Neural progenitor cell (in vitro differentiated cells): ENCODE results near the gene ATF6B. TPM values are rescaled to one million over a fixed set of nuclear protein-coding genes. Genes with fewer than 3 reads are reported as not detected.

Experiments used
- DNase-seq: peaks from one replicate; pipeline ENCODE4 v3.0.0-alpha.2; 2016; ENCODE audit warnings: low spot score
- H2AFZ ChIP-seq: fragments of 200-600 bp; sonication (generic); replicated peaks from 2 replicates; pipeline ENCODE4 v1.6.1; 2016; ENCODE audit warnings: antibody characterized with exemption
- H3F3A ChIP-seq: fragments of 200-600 bp; sonication (generic); 2 replicates; pipeline ENCODE4 v1.6.1; 2016; ENCODE audit warnings: antibody characterized with exemption, low read depth
- H3K27ac ChIP-seq: fragments of 200-600 bp; sonication (generic); 2 replicates; pipeline ENCODE4 v1.5.1; 2016; ENCODE audit warnings: mild to moderate bottlenecking
- H3K27me3 ChIP-seq: fragments of 200-600 bp; sonication (generic); 2 replicates; pipeline ENCODE4 v1.6.1; 2016; ENCODE audit warnings: mild to moderate bottlenecking, moderate library complexity
- H3K36me3 ChIP-seq: fragments of 200-600 bp; sonication (generic); 2 replicates; pipeline ENCODE4 v1.5.1; 2016
- H3K4me1 ChIP-seq: fragments of 200-600 bp; sonication (generic); 2 replicates; pipeline ENCODE4 v1.6.1; 2016; ENCODE audit warnings: mixed run types
- H3K4me2 ChIP-seq: fragments of 200-600 bp; sonication (generic); 2 replicates; pipeline ENCODE4 v1.6.1; 2016
- H3K4me3 ChIP-seq: fragments of 200-600 bp; sonication (generic); 2 replicates; pipeline ENCODE4 v1.5.1; 2016
- H3K79me2 ChIP-seq: fragments of 200-600 bp; sonication (generic); 2 replicates; pipeline ENCODE4 v1.6.1; 2016; ENCODE audit warnings: low read depth
- H3K9ac ChIP-seq: fragments of 200-600 bp; sonication (generic); 2 replicates; pipeline ENCODE4 v1.6.1; 2016
- H3K9me3 ChIP-seq: fragments of 200-600 bp; sonication (generic); 2 replicates; pipeline ENCODE4 v1.5.1; 2016; ENCODE audit warnings: low read depth
- H4K20me1 ChIP-seq: fragments of 200-600 bp; sonication (generic); 2 replicates; pipeline ENCODE4 v1.6.1; 2016; ENCODE audit warnings: low read depth
- H3K27ac Mint-ChIP-seq: 3 replicates; pipeline ENCODE4 v1.8.0; 2021; ENCODE audit warnings: mixed read lengths
- H3K27me3 Mint-ChIP-seq: 2 replicates; pipeline ENCODE4 v1.8.0; 2022; ENCODE audit warnings: low read depth, mild to moderate bottlenecking, inconsistent platforms, moderate library complexity, mixed read lengths; ENCODE audit not compliant: insufficient read depth
- H3K36me3 Mint-ChIP-seq: 3 replicates; pipeline ENCODE4 v1.8.0; 2021; ENCODE audit warnings: mixed read lengths
- H3K4me1 Mint-ChIP-seq: 3 replicates; pipeline ENCODE4 v1.8.0; 2021; ENCODE audit warnings: mixed read lengths
- H3K4me3 Mint-ChIP-seq: 3 replicates; pipeline ENCODE4 v1.8.0; 2021; ENCODE audit warnings: mild to moderate bottlenecking, moderate library complexity, mixed read lengths
- H3K9me3 Mint-ChIP-seq: 3 replicates; pipeline ENCODE4 v1.8.0; 2020; ENCODE audit warnings: mixed read lengths
- EZH2 ChIP-seq: fragments of 200-600 bp; sonication (generic); IDR thresholded peaks from 2 replicates; pipeline ENCODE4 v1.6.1; 2017; ENCODE audit warnings: antibody characterized with exemption, mild to moderate bottlenecking, moderate library complexity
- EZH2phosphoT487 ChIP-seq: fragments of 200-600 bp; sonication (generic); IDR thresholded peaks from 2 replicates; pipeline ENCODE4 v1.6.1; 2017; ENCODE audit warnings: antibody characterized with exemption
- total RNA-seq: library from RNA; depleted of rRNA; stranded (reverse); fragments of >200 nt; gene quantifications from 2 replicates; pipeline ENCODE4 v1.2.3, GENCODE V29; 2015; ENCODE audit warnings: low replicate concordance
- TF ChIP-seq, protein P1 (sequence below): fragments of 200-600 bp; sonication (generic); IDR thresholded peaks from 2 replicates; pipeline ENCODE4 v1.5.1; 2017; ENCODE audit warnings: antibody characterized with exemption, mild to moderate bottlenecking

ATF6B gene
- total RNA-seq, 1 donor from 2014 or later = 19.4 TPM

DNA sequence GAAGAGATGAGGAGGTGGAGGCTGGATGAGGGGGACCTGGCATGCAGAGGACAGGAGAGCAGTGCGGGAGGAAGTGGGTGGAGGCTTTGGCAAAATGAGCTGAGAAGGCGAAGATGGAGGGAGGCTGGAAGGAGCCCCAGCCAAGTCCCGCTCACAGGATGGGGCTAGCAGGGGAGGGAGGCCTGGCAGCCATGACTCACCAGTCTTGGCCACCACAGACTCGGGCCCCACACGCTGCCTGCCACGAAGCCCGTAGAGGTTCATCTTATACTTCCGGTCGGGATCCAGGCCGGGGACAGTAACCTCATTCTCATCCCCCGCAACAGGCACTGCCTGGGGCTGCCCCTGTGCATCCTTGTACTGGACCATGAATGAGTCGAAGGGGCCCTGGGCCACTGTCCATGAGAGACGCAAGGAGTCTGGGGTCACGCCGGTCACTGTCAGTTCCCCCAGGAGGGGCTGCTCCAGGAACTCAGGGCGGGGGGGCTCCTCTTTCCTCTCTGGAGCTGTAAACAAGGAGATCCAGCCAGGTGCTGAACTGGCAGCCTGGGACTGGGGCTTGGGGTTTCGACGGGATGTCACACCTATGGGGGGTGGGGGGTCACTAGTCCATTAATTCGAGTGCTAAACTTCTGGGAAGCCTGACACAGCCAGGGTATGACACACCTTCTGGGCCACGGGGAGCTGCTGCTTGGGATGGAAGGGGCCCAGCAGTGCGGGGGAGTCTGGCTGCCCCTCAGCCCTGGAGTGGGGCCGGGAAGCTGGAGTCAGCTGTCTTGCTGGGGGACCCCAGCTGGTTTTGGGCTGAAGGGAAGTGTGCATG lies 46.7 kb downstream of the ATF6B start:
- Histone ChIP-seq H4K20me1 (no peaks in the 10 kb centered on the region), H2AFZ (no peak overlapping the region), H3K4me2 (no peak overlapping the region), H3F3A (no peaks in the 10 kb centered on the region), H3K79me2 (no peaks in the 10 kb centered on the region), H3K4me3 (no peak overlapping the region), H3K4me1 (no peaks in the 10 kb centered on the region), H3K9ac (no peak overlapping the region), H3K9me3 (no peaks in the 10 kb centered on the region), H3K27me3 (peaks cover 3% of the 10 kb centered on the region), H3K36me3 (no peaks in the 10 kb centered on the region), H3K27ac (no peak overlapping the region)
- Mint-ChIP-seq H3K27me3 (peaks cover 8% of the 10 kb centered on the region), H3K9me3 (no peaks in the 10 kb centered on the region), H3K27ac (peak overlapping the region; percentile 89), H3K4me1 (peaks cover 6% of the 10 kb centered on the region), H3K36me3 (no peaks in the 10 kb centered on the region), H3K4me3 (no peak overlapping the region)
- no peak for DNase-seq
- TF ChIP-seq, protein P1, sequence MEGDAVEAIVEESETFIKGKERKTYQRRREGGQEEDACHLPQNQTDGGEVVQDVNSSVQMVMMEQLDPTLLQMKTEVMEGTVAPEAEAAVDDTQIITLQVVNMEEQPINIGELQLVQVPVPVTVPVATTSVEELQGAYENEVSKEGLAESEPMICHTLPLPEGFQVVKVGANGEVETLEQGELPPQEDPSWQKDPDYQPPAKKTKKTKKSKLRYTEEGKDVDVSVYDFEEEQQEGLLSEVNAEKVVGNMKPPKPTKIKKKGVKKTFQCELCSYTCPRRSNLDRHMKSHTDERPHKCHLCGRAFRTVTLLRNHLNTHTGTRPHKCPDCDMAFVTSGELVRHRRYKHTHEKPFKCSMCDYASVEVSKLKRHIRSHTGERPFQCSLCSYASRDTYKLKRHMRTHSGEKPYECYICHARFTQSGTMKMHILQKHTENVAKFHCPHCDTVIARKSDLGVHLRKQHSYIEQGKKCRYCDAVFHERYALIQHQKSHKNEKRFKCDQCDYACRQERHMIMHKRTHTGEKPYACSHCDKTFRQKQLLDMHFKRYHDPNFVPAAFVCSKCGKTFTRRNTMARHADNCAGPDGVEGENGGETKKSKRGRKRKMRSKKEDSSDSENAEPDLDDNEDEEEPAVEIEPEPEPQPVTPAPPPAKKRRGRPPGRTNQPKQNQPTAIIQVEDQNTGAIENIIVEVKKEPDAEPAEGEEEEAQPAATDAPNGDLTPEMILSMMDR = no peak
- TF ChIP-seq EZH2 (no peak), EZH2phosphoT487 (no peak)

DNA sequence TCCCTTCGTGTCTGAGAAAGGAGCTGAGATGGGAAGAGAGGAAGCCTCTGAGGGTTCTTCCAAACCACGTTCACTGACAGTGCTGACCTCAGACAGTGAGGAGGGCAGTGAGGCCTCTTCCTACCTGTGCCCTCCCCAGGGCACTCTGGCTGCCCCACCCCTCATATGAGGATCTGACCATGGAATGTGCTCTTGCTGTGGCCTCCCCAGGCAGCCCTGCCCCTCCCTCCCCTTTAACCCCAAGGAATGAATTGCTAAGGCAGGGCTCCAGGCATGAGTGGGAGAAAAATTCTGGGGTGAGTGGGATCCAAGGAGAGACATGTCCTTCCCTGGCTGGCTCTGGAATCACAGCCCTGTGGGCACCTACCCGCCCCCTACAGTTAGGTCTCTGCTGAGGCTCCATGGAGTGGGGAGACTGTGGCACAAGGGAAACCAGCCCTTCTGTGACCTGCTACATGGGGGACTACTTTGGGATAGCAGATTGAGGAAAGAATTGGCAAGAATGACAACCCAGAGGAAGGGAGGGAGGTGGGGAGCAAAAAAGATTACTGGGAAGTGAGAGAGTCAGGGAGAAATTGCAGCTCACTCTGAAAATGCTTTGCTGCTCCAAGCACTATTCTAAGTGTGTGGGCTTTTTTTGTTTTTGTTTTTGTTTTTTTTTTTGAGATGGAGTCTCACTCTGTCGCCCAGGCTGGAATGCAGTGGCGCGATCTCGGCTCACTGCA lies 48.3 kb downstream of the ATF6B start:
- H3K4me1 Mint-ChIP-seq = peaks cover 21% of the 10 kb centered on the region
- Histone ChIP-seq H3F3A (no peaks in the 10 kb centered on the region), H3K4me1 (no peaks in the 10 kb centered on the region), H4K20me1 (no peaks in the 10 kb centered on the region), H3K27me3 (no peaks in the 10 kb centered on the region), H3K9me3 (no peaks in the 10 kb centered on the region), H3K27ac (no peak overlapping the region), H3K4me3 (no peak overlapping the region), H3K36me3 (no peaks in the 10 kb centered on the region), H2AFZ (no peak overlapping the region), H3K79me2 (no peaks in the 10 kb centered on the region), H3K9ac (no peak overlapping the region), H3K4me2 (no peak overlapping the region)
- no peak overlapping the region for H3K4me3 Mint-ChIP-seq
- H3K27ac Mint-ChIP-seq = no peak overlapping the region
- no peak for TF ChIP-seq EZH2
- H3K9me3 Mint-ChIP-seq = no peaks in the 10 kb centered on the region
- peaks cover 6% of the 10 kb centered on the region for H3K27me3 Mint-ChIP-seq
- no peak for DNase-seq
- H3K36me3 Mint-ChIP-seq = no peaks in the 10 kb centered on the region

DNA sequence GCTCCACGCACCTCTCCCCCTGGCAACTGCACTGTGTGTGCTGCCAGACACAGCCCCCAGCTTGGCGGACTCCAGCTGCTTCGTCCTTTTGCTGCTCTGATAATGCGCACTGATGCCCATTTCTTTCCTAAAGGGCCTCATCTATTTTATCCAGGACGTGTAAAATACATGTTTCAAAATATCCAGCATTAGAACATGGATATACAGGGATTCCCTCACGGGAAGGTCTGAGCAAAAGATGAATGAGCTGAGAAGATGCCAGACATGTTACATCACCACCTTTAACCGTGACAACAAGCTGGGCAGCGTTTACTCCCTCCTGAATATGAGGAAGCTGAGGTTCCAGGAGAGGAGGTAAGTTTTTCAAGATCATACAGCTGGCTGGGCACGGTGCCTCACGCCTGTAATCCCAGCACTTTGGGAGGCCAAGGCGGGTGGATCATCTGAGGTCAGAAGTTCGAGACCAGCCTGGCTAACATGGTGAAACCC lies 51.7 kb downstream of the ATF6B start:
- H3K4me1 ChIP-seq = peaks cover 19% of the 10 kb centered on the region
- H3K27me3 ChIP-seq = no peaks in the 10 kb centered on the region
- H3K9me3 ChIP-seq = no peaks in the 10 kb centered on the region
- H3K79me2 ChIP-seq = no peaks in the 10 kb centered on the region
- H3K27ac ChIP-seq = no peak overlapping the region
- no peak overlapping the region for H3K4me3 ChIP-seq
- Mint-ChIP-seq H3K36me3 (no peaks in the 10 kb centered on the region), H3K27me3 (no peaks in the 10 kb centered on the region), H3K9me3 (no peaks in the 10 kb centered on the region), H3K27ac (peak overlapping the region; percentile 60), H3K4me3 (no peak overlapping the region), H3K4me1 (peaks cover 46% of the 10 kb centered on the region)
- H3F3A ChIP-seq = peaks cover 8% of the 10 kb centered on the region
- H2AFZ ChIP-seq = no peak overlapping the region
- H3K36me3 ChIP-seq = no peaks in the 10 kb centered on the region
- no peak overlapping the region for H3K4me2 ChIP-seq
- DNase-seq = no peak
- no peaks in the 10 kb centered on the region for H4K20me1 ChIP-seq
- H3K9ac ChIP-seq = no peak overlapping the region
- TF ChIP-seq EZH2 (no peak), EZH2phosphoT487 (no peak)
- TF ChIP-seq, protein P1 = no peak
